IPS DF 6.9 (cell line): ENCODE measurements around the gene CFAP77.
A peak's percentile ranks its signal among the peaks of the same experiment; 100 is the strongest.

ENCODE experiments used
- DNase-seq: peaks from one replicate; pipeline ENCODE4 v3.0.0-alpha.2; 2013; ENCODE audit warnings: low read depth, low spot score
- H3K27ac ChIP-seq: one replicate; pipeline ENCODE4 v1.5.1; 2013; ENCODE audit warnings: low read length, control low read depth
- H3K27me3 ChIP-seq: 2 replicates; pipeline ENCODE4 v1.6.1; 2013; ENCODE audit warnings: mild to moderate bottlenecking, low read length; ENCODE audit not compliant: control insufficient read depth, insufficient read depth
- H3K36me3 ChIP-seq: 2 replicates; pipeline ENCODE4 v1.6.1; 2013; ENCODE audit warnings: low read length; ENCODE audit not compliant: control insufficient read depth, insufficient read depth
- H3K4me1 ChIP-seq: 2 replicates; pipeline ENCODE4 v1.6.1; 2013; ENCODE audit warnings: low read length; ENCODE audit not compliant: control insufficient read depth, insufficient read depth
- H3K4me3 ChIP-seq: 2 replicates; pipeline ENCODE4 v1.5.1; 2013; ENCODE audit warnings: mild to moderate bottlenecking, low read length
- H3K9me3 ChIP-seq: 2 replicates; pipeline ENCODE4 v1.6.1; 2013; ENCODE audit warnings: low read length, inconsistent platforms; ENCODE audit not compliant: control insufficient read depth, insufficient read depth
- WGBS: extraction: QIAGEN DNeasy Blood & Tissue Kit; methylation state at CpG from one replicate; pipeline ENCODE4 v1.1.7; 2013; ENCODE audit warnings: mixed read lengths, missing lambda C conversion rate; ENCODE audit not compliant: insufficient read length, insufficient coverage; 5-methylcytosine and 5-hydroxymethylcytosine counted together

Gene CFAP77

DNA sequence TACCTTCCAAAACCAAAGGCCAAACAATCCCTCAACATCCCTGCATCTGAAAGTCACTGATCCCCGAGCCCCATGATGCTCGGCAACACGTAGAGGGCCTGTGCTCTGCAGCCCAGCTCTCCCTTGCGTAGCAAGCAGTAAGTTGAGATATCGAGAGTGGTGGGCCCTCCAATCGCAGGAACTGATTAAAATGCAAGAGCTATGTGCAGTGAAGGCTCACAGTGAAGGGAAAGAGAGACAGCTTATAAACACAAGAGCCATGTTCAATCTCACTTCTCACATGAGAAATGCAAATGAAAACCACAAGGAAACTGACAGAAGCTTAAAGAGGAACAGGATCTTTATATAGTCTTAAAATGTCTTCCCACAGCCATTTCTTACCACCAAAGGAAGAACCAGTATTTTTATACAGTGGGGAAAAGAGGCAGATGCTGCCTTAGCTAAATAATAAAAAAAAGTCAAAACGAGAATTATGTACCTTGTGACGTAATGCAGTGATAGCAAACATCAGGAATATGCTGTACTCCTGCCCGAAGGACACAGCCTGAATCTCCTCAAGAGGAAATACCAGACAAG is 28.0 kb upstream of the CFAP77 start:
- no CpG with 5 or more reads among the region's 9 CpGs for WGBS
- Histone ChIP-seq H3K27me3 (no peaks in the 10 kb centered on the region), H3K27ac (no peak overlapping the region), H3K4me3 (no peak overlapping the region), H3K9me3 (no peaks in the 10 kb centered on the region), H3K36me3 (peaks cover 38% of the 10 kb centered on the region), H3K4me1 (no peaks in the 10 kb centered on the region)
- no peak for DNase-seq

DNA sequence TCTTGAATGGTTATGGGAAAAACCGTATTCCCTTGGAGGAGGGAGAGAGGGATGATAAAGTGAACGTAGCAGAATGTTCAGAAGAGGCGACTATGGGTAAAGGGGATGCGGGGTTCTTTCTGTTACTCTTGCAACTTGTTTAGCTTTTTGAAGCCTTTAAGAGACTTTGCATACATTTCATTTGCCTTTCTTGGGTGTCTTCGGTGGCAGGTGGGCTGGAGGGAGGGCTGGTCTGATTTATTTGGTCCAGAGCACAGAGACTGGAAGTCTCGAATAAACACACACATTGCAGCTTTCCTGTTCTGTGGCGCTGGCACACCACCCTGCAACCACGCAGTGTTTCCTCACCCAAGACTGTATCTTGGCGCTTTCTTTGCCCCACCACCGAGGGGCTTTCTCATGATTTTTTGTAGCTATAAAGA is 26.5 kb upstream of the CFAP77 start:
- WGBS = no CpG with 5 or more reads among the region's 10 CpGs
- no peak overlapping the region for H3K4me3 ChIP-seq
- H3K4me1 ChIP-seq = no peaks in the 10 kb centered on the region
- peaks cover 32% of the 10 kb centered on the region for H3K36me3 ChIP-seq
- H3K27me3 ChIP-seq = no peaks in the 10 kb centered on the region
- no peak overlapping the region for H3K27ac ChIP-seq
- DNase-seq = no peak
- H3K9me3 ChIP-seq = no peaks in the 10 kb centered on the region

DNA sequence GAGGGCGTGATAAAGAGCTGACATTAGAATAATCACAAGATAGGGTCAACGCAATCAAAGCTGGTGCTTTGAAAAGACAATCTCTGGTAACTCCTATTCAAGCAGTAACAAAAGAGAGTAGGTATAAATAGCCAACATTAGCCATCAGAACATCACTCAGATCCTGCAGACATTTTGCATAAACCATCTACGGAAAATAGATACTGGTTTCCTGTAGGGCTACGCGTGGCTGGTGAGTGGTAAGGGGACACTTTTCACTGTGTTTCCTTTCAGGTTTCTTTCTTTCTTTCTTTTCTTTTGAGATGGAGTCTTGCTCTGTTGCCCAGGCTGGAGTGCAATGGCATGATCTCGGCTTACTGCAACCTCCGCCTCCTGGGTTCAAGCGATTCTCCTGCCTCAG is 25.6 kb upstream of the CFAP77 start:
- no peaks in the 10 kb centered on the region for H3K27me3 ChIP-seq
- no peaks in the 10 kb centered on the region for H3K9me3 ChIP-seq
- no peak for DNase-seq
- H3K4me1 ChIP-seq = no peaks in the 10 kb centered on the region
- no peak overlapping the region for H3K4me3 ChIP-seq
- H3K36me3 ChIP-seq = peaks cover 31% of the 10 kb centered on the region
- WGBS = no CpG with 5 or more reads among the region's 8 CpGs
- H3K27ac ChIP-seq = no peak overlapping the region

DNA sequence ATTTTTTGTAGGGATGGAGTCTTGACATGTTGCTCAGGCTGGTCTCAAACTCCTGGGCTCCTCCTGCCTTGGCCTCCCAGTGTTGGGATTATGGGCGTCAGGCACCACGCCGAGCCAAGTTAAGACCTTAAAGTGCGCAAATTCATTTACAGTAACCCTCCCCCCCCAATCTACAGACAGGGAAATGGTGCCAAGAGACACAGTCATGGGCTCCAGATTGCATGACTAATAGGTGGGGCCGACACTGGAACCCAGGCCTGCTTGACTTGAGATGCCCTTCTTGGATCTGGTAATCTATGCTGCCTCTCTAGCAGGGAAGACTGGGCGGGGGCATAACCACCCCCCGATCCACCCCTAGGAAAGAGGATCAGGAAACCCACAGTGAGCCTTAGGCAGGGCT is 22.9 kb upstream of the CFAP77 start:
- no peak overlapping the region for H3K4me3 ChIP-seq
- no peaks in the 10 kb centered on the region for H3K4me1 ChIP-seq
- DNase-seq = no peak
- no peaks in the 10 kb centered on the region for H3K27me3 ChIP-seq
- H3K27ac ChIP-seq = no peak overlapping the region
- peaks cover 47% of the 10 kb centered on the region for H3K36me3 ChIP-seq
- WGBS = no CpG with 5 or more reads among the region's 7 CpGs
- no peaks in the 10 kb centered on the region for H3K9me3 ChIP-seq

DNA sequence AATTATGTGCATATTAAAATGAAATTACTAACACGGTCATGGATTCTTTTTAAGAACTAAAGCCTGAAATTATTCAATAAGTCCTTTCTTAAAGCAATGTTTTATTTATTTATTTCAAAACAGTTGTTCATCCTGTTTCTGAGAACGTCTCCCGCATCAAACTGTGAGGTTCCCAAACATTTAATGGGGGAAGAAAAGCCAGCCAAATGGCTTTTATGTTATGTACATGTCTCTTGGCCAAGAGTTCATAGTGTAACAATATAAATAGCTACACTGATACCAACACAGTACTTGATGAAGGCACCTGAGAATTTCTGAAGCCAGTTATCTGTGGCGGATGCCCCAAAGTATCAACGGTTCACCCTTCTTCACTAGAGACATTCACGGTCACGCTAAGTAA is 19.0 kb upstream of the CFAP77 start:
- Histone ChIP-seq H3K4me1 (no peaks in the 10 kb centered on the region), H3K27me3 (no peaks in the 10 kb centered on the region), H3K9me3 (no peaks in the 10 kb centered on the region), H3K4me3 (no peak overlapping the region), H3K27ac (no peak overlapping the region), H3K36me3 (peaks cover 48% of the 10 kb centered on the region)
- DNase-seq = no peak
- WGBS = no CpG with 5 or more reads among the region's 7 CpGs

DNA sequence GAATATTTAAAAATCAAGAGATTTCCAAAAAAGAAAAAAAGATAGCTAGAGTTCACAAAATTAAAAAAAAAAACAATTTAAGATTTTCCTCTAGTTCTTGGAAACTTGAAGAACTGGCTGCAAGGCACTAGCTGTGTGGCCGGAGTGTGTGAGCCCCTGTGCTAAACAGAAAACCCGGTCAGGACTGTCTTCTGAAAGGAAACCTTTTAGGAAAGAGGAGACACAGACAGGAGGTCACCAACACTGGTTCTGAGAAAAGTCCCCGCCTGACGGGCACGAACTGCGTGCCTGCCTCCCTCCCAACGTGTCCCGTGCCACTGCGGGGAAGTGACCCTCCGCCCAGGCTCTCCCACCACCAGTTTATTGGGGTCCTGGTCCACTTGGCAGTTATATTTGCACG is 18.6 kb upstream of the CFAP77 start:
- Histone ChIP-seq H3K4me3 (no peak overlapping the region), H3K9me3 (no peaks in the 10 kb centered on the region), H3K27me3 (no peaks in the 10 kb centered on the region), H3K27ac (no peak overlapping the region), H3K4me1 (no peaks in the 10 kb centered on the region), H3K36me3 (peaks cover 51% of the 10 kb centered on the region)
- DNase-seq = no peak
- WGBS = no CpG with 5 or more reads among the region's 11 CpGs

DNA sequence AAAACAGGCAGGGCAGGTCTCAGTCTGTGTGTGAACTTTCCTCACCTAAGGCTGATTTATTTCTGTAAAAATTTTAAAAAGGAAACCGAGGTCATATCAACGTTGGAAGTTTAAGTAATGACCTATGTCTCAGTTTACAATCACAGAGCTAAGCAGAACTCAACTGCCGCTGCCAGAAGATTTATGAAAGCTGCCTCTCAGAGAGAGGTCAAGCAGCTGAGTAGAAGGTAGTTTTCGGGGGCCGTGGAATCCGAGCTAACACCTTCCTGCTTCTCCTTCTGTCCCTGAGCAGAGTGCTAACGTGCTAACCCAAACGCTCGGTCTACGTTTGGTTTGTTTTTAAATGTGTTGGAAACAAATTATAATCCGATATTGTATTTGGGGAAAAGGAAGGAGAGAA is 14.5 kb upstream of the CFAP77 start:
- Histone ChIP-seq H3K36me3 (peaks cover 34% of the 10 kb centered on the region), H3K27ac (no peak overlapping the region), H3K4me3 (no peak overlapping the region), H3K9me3 (no peaks in the 10 kb centered on the region), H3K27me3 (no peaks in the 10 kb centered on the region), H3K4me1 (no peaks in the 10 kb centered on the region)
- 100% methylated on average over 2 of the region's 11 CpGs for WGBS
- no peak for DNase-seq

DNA sequence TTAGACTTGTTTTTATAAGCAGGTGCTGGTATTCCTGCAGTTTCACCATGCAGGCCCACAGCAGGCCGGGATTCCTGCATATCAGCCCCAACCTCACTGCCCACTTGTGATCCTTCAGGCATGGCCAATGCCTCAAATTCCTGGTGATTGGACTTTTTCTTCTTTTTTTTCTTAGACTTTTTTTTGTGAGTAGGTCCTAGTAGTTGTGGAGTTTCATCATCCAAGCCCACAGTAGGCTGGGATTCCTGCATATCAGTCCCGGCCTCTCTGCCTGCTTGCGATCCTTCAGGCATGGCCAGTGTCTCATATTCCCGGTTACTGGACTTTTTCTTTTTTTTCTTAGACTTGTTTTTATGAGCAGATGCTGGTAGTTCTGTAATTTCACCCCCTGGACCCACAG is 8.2 kb upstream of the CFAP77 start:
- WGBS = no CpG with 5 or more reads among the region's 4 CpGs
- no peak overlapping the region for H3K27ac ChIP-seq
- H3K4me1 ChIP-seq = no peaks in the 10 kb centered on the region
- peaks cover 9% of the 10 kb centered on the region; the same call in 1 of the 2 replicates for H3K36me3 ChIP-seq
- no peak overlapping the region for H3K4me3 ChIP-seq
- no peaks in the 10 kb centered on the region for H3K9me3 ChIP-seq
- H3K27me3 ChIP-seq = no peaks in the 10 kb centered on the region
- DNase-seq = no peak

DNA sequence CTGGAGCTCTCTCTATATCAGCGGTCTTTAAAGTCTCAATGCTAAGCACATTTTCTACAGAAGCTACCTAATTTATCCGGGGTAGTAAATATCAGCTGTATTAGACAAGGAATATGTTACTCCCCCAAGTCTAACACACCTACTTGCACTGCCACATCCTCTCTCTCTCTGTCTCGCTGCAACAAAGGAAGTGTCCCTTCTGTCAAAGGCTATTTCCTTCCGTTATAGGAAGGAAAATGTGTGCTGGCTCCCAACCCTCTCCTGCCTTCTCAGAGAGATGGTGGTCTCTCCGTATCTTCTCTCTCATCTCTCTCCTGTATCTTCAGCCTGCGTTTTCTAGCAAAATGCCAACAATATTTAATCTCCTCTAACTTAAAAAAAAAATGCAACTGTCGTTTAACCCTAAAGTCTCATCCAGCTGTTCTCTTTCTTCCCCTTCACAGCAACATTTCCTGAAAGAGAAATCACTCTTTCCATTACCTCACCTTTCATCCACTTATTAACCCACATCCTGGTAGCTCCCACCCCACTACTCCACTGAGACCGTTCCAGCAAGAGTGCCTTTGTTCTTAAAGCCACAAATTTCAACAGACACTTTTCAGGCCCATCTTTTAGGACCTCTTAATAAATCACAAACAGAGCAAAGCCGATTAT is 5.7 kb upstream of the CFAP77 start:
- Histone ChIP-seq H3K27me3 (no peaks in the 10 kb centered on the region; the same call in 1 of the 2 replicates), H3K9me3 (no peaks in the 10 kb centered on the region), H3K36me3 (peaks cover 2% of the 10 kb centered on the region; the same call in 1 of the 2 replicates), H3K4me3 (no peak overlapping the region), H3K4me1 (no peaks in the 10 kb centered on the region), H3K27ac (no peak overlapping the region)
- no peak for DNase-seq
- 100% methylated on average over 1 of the region's 9 CpGs for WGBS

DNA sequence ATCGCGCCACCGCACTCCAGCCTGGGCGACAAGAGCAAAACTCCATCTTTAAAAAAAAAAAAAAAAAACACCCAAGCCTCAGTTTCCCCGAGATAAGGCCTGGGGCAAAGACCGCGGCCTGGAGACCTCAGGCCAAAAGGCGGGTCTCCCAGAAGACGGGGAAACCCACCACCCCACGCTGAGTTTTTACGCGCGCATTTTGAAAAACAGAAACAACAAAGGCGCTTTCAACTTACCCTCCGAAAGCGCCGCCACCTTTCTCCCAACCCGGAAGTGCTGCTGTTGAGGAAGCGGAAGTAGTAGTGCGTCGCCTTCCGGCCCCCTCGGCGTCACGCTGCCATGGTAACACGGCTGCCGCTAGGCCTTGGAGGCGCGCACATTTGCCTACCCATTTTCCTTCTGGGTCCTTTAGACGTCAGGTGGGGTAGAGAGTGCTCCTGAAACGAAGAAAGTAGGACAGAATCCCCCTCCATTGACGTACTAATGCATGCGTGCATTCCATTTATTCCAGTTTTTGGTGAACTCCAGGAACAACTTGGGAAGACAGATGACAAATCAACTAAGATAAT is 3.4 kb upstream of the CFAP77 start, which contains the start of gene TTF1:
TTF1 (minus strand) TSS at position 287 of the 569 bp plus-strand sequence. CDS start 4,019 bp downstream, outside the sequence.
- DNase-seq = peak; percentile 72
- H3K4me1 ChIP-seq = peaks cover 4% of the 10 kb centered on the region
- no peaks in the 10 kb centered on the region; the same call in 1 of the 2 replicates for H3K36me3 ChIP-seq
- H3K4me3 ChIP-seq = peak within 1 kb of the TSS; percentile 39; the same call in 1 of the 2 replicates
- no peak within 1 kb of the TSS for H3K27ac ChIP-seq
- no CpG with 5 or more reads among the region's 33 CpGs for WGBS
- H3K27me3 ChIP-seq = peaks cover 4% of the 10 kb centered on the region; the same call in 1 of the 2 replicates
- no peaks in the 10 kb centered on the region for H3K9me3 ChIP-seq
